OCI-LY3 (cell line): ENCODE results near the gene XPOT.

Experiments
- H2AFZ ChIP-seq: fragments of 200-600, 300-600 bp; shearing (Covaris generic); 2 replicates; pipeline ENCODE4 v1.6.0; 2014; ENCODE audit warnings: antibody characterized with exemption, low read depth, low read length
- H3K27ac ChIP-seq: fragments of 200-600, 300-600 bp; sonication (generic); 2 replicates; pipeline ENCODE4 v1.5.1; 2014; ENCODE audit warnings: mild to moderate bottlenecking, low read length, moderate library complexity, mixed read lengths
- H3K27me3 ChIP-seq: fragments of 200-600, 300-600 bp; sonication (generic); 2 replicates; pipeline ENCODE4 v1.6.1; 2014; ENCODE audit warnings: low read depth, low read length, mixed read lengths
- H3K36me3 ChIP-seq: fragments of 200-600, 300-600 bp; sonication (generic); replicated peaks from 2 replicates; pipeline ENCODE3; 2014; ENCODE audit warnings: low read depth, low read length, mixed read lengths
- H3K4me1 ChIP-seq: fragments of 300-600, 200-600 bp; sonication (generic); 2 replicates; pipeline ENCODE4 v1.6.1; 2014; ENCODE audit warnings: low read length, mixed read lengths
- H3K4me2 ChIP-seq: fragments of 200-600, 300-600 bp; sonication (generic); 2 replicates; pipeline ENCODE4 v1.6.1; 2014; ENCODE audit warnings: low read length, mixed read lengths
- H3K4me3 ChIP-seq: fragments of 300-600, 200-600 bp; sonication (generic); 2 replicates; pipeline ENCODE4 v1.5.1; 2014; ENCODE audit warnings: antibody characterized with exemption, mild to moderate bottlenecking, low read length, moderate library complexity
- H3K79me2 ChIP-seq: fragments of 300-600, 200-600 bp; shearing (Covaris generic); 2 replicates; pipeline ENCODE4 v1.6.1; 2014; ENCODE audit warnings: mild to moderate bottlenecking, low read length, mixed read lengths
- H3K9ac ChIP-seq: fragments of 300-600, 200-600 bp; shearing (Covaris generic); 2 replicates; pipeline ENCODE4 v1.6.0; 2014; ENCODE audit warnings: mild to moderate bottlenecking, low read length, moderate library complexity
- H3K9me3 ChIP-seq: fragments of 200-600, 300-600 bp; shearing (Covaris generic); 2 replicates; pipeline ENCODE4 v1.6.1; 2014; ENCODE audit warnings: low read length, mixed read lengths; ENCODE audit not compliant: insufficient read depth
- H4K20me1 ChIP-seq: fragments of 200-600, 300-600 bp; sonication (generic); 2 replicates; pipeline ENCODE4 v1.6.1; 2016; ENCODE audit warnings: low read length, mixed read lengths; ENCODE audit not compliant: insufficient read depth
- EZH2phosphoT487 ChIP-seq: fragments of 200-600 bp; shearing (Covaris generic); IDR thresholded peaks from 2 replicates; pipeline ENCODE4 v1.6.1; 2018; ENCODE audit warnings: antibody characterized with exemption, mixed run types, low read depth
- TF ChIP-seq, protein P1 (sequence below): fragments of 200-600, 300-600 bp; sonication (generic); IDR thresholded peaks from 2 replicates; pipeline ENCODE4 v1.5.1; 2014; ENCODE audit warnings: antibody characterized with exemption, low read length, low read depth

The XPOT gene

DNA sequence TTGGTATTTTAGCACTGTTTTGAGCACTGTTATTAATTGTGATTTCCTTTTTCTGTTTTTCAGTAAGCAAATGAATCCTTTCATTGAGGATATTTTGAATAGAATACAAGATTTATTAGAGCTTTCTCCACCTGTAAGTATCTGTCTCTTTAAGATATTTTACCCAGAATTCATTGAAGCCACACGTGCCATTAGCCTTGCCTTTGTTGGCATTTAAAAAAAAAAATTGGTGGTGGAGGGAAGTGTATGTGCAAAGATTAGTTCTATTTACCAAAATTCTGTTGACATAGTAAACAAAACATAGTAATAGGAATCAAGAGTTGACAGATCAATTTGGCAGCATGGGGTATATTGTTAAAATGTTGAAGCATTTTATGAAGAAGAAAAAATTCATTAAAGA, 23.8 kb downstream of the XPOT start:
- H3K36me3 ChIP-seq = peaks cover 61% of the 10 kb centered on the region
- no peak overlapping the region for H3K4me2 ChIP-seq
- H3K27me3 ChIP-seq = no peaks in the 10 kb centered on the region
- H3K79me2 ChIP-seq = no peaks in the 10 kb centered on the region
- TF ChIP-seq, protein P1, sequence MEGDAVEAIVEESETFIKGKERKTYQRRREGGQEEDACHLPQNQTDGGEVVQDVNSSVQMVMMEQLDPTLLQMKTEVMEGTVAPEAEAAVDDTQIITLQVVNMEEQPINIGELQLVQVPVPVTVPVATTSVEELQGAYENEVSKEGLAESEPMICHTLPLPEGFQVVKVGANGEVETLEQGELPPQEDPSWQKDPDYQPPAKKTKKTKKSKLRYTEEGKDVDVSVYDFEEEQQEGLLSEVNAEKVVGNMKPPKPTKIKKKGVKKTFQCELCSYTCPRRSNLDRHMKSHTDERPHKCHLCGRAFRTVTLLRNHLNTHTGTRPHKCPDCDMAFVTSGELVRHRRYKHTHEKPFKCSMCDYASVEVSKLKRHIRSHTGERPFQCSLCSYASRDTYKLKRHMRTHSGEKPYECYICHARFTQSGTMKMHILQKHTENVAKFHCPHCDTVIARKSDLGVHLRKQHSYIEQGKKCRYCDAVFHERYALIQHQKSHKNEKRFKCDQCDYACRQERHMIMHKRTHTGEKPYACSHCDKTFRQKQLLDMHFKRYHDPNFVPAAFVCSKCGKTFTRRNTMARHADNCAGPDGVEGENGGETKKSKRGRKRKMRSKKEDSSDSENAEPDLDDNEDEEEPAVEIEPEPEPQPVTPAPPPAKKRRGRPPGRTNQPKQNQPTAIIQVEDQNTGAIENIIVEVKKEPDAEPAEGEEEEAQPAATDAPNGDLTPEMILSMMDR = no peak
- no peak for TF ChIP-seq EZH2phosphoT487
- no peak overlapping the region for H2AFZ ChIP-seq
- no peak overlapping the region for H3K27ac ChIP-seq
- H3K9ac ChIP-seq = no peak overlapping the region
- no peaks in the 10 kb centered on the region for H3K9me3 ChIP-seq
- no peak overlapping the region for H3K4me3 ChIP-seq
- H4K20me1 ChIP-seq = peaks cover 3% of the 10 kb centered on the region; the same call in 1 of the 2 replicates
- H3K4me1 ChIP-seq = no peaks in the 10 kb centered on the region

DNA sequence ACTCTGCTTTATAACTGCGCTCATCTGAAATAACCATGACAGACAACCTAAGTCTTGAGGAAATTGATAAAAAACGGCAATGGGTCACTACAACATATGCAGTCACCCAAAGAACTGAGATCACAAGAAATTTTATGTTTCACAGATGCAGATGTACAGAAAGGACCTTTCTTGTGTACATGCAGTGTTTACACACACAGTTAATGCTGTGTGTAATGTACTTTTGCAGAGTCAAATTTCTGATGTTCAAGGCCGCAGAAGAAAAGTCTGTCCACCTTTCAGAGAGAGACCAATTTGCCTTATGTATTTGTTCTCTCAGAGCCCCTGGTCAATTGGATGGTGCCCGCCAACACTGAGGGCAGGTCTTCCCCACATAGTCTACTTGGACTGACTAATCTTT, 24.8 kb downstream of the XPOT start:
- Histone ChIP-seq H3K4me3 (no peak overlapping the region), H3K9me3 (no peaks in the 10 kb centered on the region), H3K27ac (no peak overlapping the region), H3K36me3 (peaks cover 64% of the 10 kb centered on the region), H3K27me3 (no peaks in the 10 kb centered on the region), H3K4me2 (no peak overlapping the region), H3K9ac (no peak overlapping the region), H4K20me1 (peaks cover 2% of the 10 kb centered on the region; the same call in 1 of the 2 replicates), H2AFZ (no peak overlapping the region), H3K79me2 (no peaks in the 10 kb centered on the region), H3K4me1 (no peaks in the 10 kb centered on the region)
- no peak for TF ChIP-seq EZH2phosphoT487
- TF ChIP-seq, protein P1 = no peak

DNA sequence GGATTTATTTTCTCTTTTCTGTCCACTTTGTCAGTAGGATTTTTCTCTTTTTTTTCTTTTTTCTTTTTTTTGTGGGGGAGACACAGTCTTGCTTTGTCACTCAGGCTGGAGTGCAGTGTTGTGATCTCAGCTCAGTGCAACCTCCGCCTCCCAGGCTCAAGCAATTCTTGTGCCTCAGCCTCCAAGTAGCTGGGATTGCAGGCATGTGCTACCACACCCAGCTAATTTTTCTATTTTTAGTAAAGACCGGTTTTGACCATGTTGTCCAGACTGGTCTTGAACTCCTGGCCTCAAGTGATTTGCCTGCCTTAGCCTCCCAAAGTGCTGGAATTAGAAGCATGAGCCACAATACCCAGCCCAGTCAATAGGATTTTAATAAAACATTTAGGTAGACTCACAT, 26.7 kb downstream of the XPOT start:
- TF ChIP-seq EZH2phosphoT487 = no peak
- TF ChIP-seq, protein P1 = no peak

DNA sequence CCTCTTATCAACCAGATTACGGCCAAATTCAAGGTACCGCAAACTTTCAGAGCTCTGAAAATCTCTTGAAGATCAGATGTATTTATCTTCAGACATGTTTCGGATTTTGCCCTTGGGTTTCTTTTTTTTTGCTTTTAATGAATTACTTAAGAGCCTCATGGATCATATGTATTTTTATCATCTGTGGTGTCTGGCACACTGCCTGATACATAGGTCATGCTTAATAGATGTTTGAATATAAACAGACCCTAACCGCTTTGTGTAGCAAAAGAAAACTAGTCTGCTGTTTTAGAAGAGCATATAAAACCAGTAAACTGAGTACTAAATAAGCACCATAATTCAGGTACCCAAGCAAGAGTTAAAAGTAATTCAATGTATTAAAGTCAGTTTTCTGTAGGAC, 27.6 kb downstream of the XPOT start:
- H3K79me2 ChIP-seq = 0 out of 2 replicates have a peak, but pooled peaks cover 2% of the 10 kb centered on the region
- no peaks in the 10 kb centered on the region for H4K20me1 ChIP-seq
- no peak overlapping the region for H2AFZ ChIP-seq
- H3K4me2 ChIP-seq = no peak overlapping the region
- H3K4me3 ChIP-seq = no peak overlapping the region
- H3K9ac ChIP-seq = no peak overlapping the region
- TF ChIP-seq, protein P1 = no peak
- TF ChIP-seq EZH2phosphoT487 = no peak
- no peak overlapping the region for H3K27ac ChIP-seq
- no peaks in the 10 kb centered on the region for H3K27me3 ChIP-seq
- no peaks in the 10 kb centered on the region for H3K4me1 ChIP-seq
- peaks cover 67% of the 10 kb centered on the region for H3K36me3 ChIP-seq
- no peaks in the 10 kb centered on the region for H3K9me3 ChIP-seq

More for the DNA sequence above, 26.7 kb downstream of the XPOT start:
- peaks cover 64% of the 10 kb centered on the region for H3K36me3 ChIP-seq
- H2AFZ ChIP-seq = no peak overlapping the region
- no peak overlapping the region for H3K4me3 ChIP-seq
- no peak overlapping the region for H3K27ac ChIP-seq
- H4K20me1 ChIP-seq = no peaks in the 10 kb centered on the region
- H3K4me1 ChIP-seq = no peaks in the 10 kb centered on the region
- no peak overlapping the region for H3K4me2 ChIP-seq
- no peaks in the 10 kb centered on the region for H3K9me3 ChIP-seq
- H3K27me3 ChIP-seq = no peaks in the 10 kb centered on the region
- H3K79me2 ChIP-seq = no peaks in the 10 kb centered on the region
- no peak overlapping the region for H3K9ac ChIP-seq
